ENCODE results near the gene TMEM52.

TMEM52 gene

DNA sequence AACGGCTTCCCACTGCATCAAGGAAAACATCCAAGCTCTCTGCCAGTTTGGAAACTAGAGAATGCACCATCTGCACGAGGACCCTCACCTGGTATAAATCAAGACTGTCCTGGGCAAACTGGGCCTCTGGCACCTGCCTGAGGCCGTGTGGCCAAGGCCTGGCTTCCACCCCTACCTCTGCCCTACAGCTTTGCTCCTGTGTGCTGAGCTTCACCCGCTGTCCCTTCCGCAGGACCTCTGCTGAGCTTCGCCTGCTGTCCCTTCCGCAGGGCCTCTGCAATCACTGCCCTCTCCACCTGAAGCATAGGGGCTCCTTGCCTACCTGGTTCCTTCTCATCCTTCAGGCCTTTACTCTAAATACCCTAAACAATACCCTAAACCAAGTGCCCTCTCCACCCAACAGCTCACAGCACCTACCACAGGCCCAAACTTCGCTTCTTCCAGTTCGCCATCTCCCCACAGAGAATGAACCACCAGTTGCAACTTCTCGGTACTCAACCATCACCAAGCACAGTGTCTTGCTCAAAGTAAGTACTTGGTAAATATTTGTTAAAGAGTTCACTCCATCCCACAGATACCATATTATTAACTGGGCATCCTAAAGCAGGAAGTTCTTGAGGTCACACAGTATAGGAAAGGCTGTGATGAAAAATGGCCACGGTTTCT is 46.6 kb downstream of the TMEM52 start:
- DNase-seq (ENCODE audit: low spot score) = no peak

DNA sequence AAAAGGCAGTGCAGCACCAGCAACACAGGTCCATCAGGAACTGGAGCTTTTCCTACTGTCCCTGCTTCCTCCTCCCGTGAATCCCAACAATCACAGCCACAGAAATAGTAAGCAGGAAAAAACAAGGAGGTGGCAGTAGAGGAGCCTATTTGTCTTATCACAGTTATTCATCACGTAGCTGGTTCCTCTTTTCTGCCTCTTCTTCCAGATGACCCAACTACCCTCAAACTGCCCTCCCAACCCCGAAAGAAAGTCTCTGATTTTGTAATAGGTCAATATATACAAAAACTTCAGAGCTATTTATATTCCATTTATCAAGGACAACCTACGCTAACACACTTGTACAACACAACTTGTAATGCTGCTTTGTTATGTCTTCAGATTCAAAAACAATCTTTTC is 49.6 kb downstream of the TMEM52 start:
- no peak for DNase-seq (ENCODE audit: low spot score)

Data from Ammon's horn (tissue), 1 donor.